HG03521 (cell line): Measurements from ENCODE around the gene TNK1.
"Not testable (repeated sequence)": the region's sequence is repeated elsewhere in the genome, so short reads cannot be mapped to it uniquely, and the experiment has no call there.

Experiments
- ATAC-seq: cut with Tn5 transposase; IDR thresholded peaks from one replicate; pipeline ENCODE4 v1.9.1; 2021; ENCODE audit warnings: mild to moderate bottlenecking, moderate library complexity; ENCODE audit not compliant: unreplicated experiment

TNK1 gene

GRCh38 chr17:7380855-7381683, at the start of gene TNK1:
TSS of gene TNK1 (plus strand) at chr17:7381089. CDS start at chr17:7382927, 1,838 bp downstream.
- ATAC-seq: no peak

GRCh38 chr17:7332111-7332510, 48.8 kb upstream of the TNK1 start:
- ATAC-seq: no peak

GRCh38 chr17:7332600-7333069, 48.3 kb upstream of the TNK1 start:
- ATAC-seq: not testable (repeated sequence)

GRCh38 chr17:7334938-7335538, 45.9 kb upstream of the TNK1 start:
- no peak for ATAC-seq

- not testable (repeated sequence) for ATAC-seq
These were observed 45.1 kb upstream of the TNK1 start for GRCh38 chr17:7335765-7336164.

- peak; percentile 56 for ATAC-seq
These were observed 44.4 kb upstream of the TNK1 start, which contains the start of gene ACAP1 for GRCh38 chr17:7336240-7337175. TSS of gene ACAP1 (plus strand) at chr17:7336529. CDS start at chr17:7336735, 206 bp downstream.

GRCh38 chr17:7337600-7337999, 43.3 kb upstream of the TNK1 start:
- not testable (repeated sequence) for ATAC-seq

GRCh38 chr17:7340179-7340578, 40.7 kb upstream of the TNK1 start:
- no peak for ATAC-seq

- ATAC-seq: no peak
These were observed 39.0 kb upstream of the TNK1 start for GRCh38 chr17:7341842-7342241.

- ATAC-seq: no peak
These were observed 37.6 kb upstream of the TNK1 start for GRCh38 chr17:7343250-7343649.

GRCh38 chr17:7346761-7347614, 33.9 kb upstream of the TNK1 start:
- ATAC-seq: no peak

GRCh38 chr17:7347630-7348477, 33.0 kb upstream of the TNK1 start:
- no peak for ATAC-seq

GRCh38 chr17:7348478-7349242, 32.2 kb upstream of the TNK1 start:
- no peak for ATAC-seq

GRCh38 chr17:7351665-7352502, 29.0 kb upstream of the TNK1 start, which contains the start of gene KCTD11:
TSS of gene KCTD11 (plus strand) at chr17:7352162.
- peak; percentile 66 for ATAC-seq

- no peak for ATAC-seq
These were observed 28.4 kb upstream of the TNK1 start for GRCh38 chr17:7352503-7352889.

- no peak for ATAC-seq
These were observed 27.8 kb upstream of the TNK1 start for GRCh38 chr17:7352910-7353635.
